HUES64 (cell line): ENCODE data around the gene LENG1. TPM values are rescaled to one million over a fixed set of nuclear protein-coding genes. Genes with fewer than 3 reads are reported as not detected.
"Not testable (repeated sequence)": the region's sequence is repeated elsewhere in the genome, so short reads cannot be mapped to it uniquely, and the experiment has no call there.

Experiments used
- H3K27ac ChIP-seq: 2 replicates; pipeline ENCODE4 v1.7.0; 2013; ENCODE audit warnings: low read depth, low read length, inconsistent platforms
- H3K27me3 ChIP-seq: 2 replicates; pipeline ENCODE4 v1.6.1; 2013; ENCODE audit warnings: mild to moderate bottlenecking, low read length; ENCODE audit not compliant: insufficient read depth
- H3K36me3 ChIP-seq: 2 replicates; pipeline ENCODE4 v1.6.1; 2013; ENCODE audit warnings: mild to moderate bottlenecking, low read length; ENCODE audit not compliant: insufficient read depth
- H3K4me1 ChIP-seq: 2 replicates; pipeline ENCODE4 v1.6.1; 2013; ENCODE audit warnings: mild to moderate bottlenecking, low read length, moderate library complexity; ENCODE audit not compliant: insufficient read depth
- H3K4me3 ChIP-seq: 2 replicates; pipeline ENCODE4 v1.5.1; 2013; ENCODE audit warnings: mild to moderate bottlenecking, low read length, moderate library complexity
- H3K9ac ChIP-seq: 2 replicates; pipeline ENCODE4 v1.6.1; 2013; ENCODE audit warnings: mild to moderate bottlenecking, low read depth, low read length
- H3K9me3 ChIP-seq: 2 replicates; pipeline ENCODE4 v1.6.1; 2013; ENCODE audit warnings: low read depth, low read length; ENCODE audit not compliant: insufficient read depth
- WGBS: fragments of 150-250, 120-280 bp; methylation state at CpG from one replicate; pipeline ENCODE4 v1.1.7; 2013; ENCODE audit warnings: missing lambda C conversion rate; 5-methylcytosine and 5-hydroxymethylcytosine counted together
- polyA plus RNA-seq, 2 experiments: library from polyadenylated mRNA; stranded (reverse); fragments of 50-300 nt; gene quantifications; one replicate each; pipeline ENCODE4 v1.2.3, GENCODE V29; 2013

The LENG1 gene
- polyA plus RNA-seq (2013, experiment 1 of 2) = 4.8 TPM
- 6.1 TPM for polyA plus RNA-seq (2013, experiment 2 of 2)

DNA sequence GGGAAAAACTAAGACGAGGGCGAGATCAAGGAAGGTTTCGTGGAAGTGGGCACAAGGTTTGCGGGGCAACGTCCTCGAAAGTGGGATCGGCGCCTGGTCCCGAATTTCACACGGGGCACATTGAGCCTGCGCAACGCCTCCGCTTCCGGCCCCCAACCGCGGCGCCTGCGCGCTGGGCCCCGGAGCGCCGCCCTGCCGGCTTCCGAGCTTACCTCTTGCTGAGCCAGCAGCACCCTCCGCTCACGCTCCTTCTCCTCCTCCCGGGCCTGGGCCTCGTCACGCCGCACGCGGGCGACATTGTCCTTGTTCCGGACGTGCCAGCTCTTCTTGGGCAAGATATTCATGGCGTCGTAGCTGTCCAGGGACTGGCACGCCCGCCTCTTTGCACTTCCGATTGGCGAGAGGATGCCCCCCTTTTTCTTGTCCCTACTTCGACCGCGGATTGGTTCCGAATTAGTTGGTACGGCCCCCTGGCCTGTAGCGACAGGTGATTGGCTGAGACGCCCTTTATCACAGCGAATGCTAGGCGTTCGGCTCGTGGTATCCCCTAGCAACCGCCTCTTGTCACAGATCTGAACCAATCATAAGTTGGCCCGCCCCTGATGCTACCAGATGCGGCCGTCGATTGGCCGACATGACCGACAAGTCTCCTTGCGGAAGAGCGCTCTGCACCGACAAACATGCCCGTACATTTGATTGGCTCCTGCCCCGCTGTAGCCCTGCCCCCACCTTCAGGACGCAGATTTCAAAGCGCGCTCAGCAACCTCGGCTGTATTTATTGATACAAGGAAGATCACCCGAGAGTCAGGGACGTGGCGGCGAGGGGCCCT lies at the start of gene LENG1:
Gene LENG1 (minus strand): TSS at position 370 of the 830 bp plus-strand sequence. CDS start 26 bp downstream, at position 344.
- Histone ChIP-seq H3K9ac (peak within 1 kb of the TSS; percentile 84), H3K4me1 (peaks cover 11% of the 10 kb centered on the region; the same call in 1 of the 2 replicates), H3K27ac (peak within 1 kb of the TSS; percentile 92), H3K27me3 (no peaks in the 10 kb centered on the region), H3K9me3 (no peaks in the 10 kb centered on the region), H3K36me3 (peaks cover 24% of the 10 kb centered on the region), H3K4me3 (peak within 1 kb of the TSS; percentile 78)
- WGBS = under 1% methylated on average over 72 of the region's 72 CpGs

- Histone ChIP-seq H3K9ac (peak overlapping the region; percentile 18; the same call in 1 of the 2 replicates), H3K9me3 (no peaks in the 10 kb centered on the region), H3K4me3 (no peak overlapping the region), H3K36me3 (peaks cover 46% of the 10 kb centered on the region), H3K27me3 (no peaks in the 10 kb centered on the region), H3K4me1 (no peaks in the 10 kb centered on the region; the same call in 1 of the 2 replicates), H3K27ac (peak overlapping the region; percentile 70)
- 77% methylated on average over 8 of the region's 8 CpGs for WGBS
These were observed 49.2 kb upstream of the LENG1 start for GRCh38 chr19:54208784-54209057.

DNA sequence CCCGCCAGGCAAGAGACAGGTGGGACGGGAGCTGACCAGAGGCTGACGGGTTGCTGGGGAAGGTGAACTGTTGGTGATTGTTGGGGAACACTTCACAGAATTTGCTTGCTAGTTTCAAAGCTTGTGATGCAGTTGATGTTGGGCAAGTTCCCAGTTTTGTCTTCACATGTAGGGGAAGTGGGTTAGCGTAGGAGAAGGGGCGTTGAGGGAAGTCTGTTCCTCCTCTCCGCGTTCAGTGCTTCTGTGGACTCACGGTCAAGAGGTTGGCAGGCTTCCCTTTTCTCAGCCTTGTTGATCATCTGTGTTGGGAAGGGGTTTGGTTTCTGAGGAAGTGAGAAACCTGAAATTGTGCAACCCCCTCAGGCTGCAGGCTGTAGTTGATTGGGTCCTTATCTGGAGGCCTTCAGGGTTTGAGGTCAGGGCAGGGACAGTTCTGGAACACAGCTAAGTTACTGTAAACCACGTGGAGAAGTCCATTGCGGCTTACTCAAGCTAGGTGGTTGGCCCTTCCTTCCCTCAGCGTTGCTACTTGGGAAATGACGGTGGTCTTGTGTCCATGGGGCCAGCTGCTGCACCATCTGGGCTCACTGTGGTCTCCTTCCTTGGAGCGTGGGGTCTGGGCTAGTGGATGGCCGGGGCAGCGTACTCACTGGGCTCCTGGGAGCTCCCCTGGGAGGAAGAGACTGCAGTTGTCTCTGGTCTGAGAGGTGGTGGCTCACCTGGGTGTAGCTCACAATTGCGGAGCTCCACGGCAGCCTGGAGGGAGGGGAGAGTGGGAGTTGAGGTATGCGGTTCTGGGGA lies 48.7 kb upstream of the LENG1 start:
- Histone ChIP-seq H3K4me3 (no peak overlapping the region), H3K9me3 (no peaks in the 10 kb centered on the region), H3K27ac (peak overlapping the region; percentile 70)

GRCh38 chr19:54207676-54207982 lies 48.1 kb upstream of the LENG1 start:
- no peak overlapping the region for H3K4me3 ChIP-seq
- no peaks in the 10 kb centered on the region for H3K9me3 ChIP-seq
- 0 out of 2 replicates have a peak overlapping the region, but pooled peaks have one; percentile 36 for H3K9ac ChIP-seq
- peaks cover 57% of the 10 kb centered on the region for H3K36me3 ChIP-seq
- peak overlapping the region; percentile 70; the same call in 1 of the 2 replicates for H3K27ac ChIP-seq
- WGBS = 94% methylated on average over 5 of the region's 5 CpGs
- H3K27me3 ChIP-seq = no peaks in the 10 kb centered on the region
- H3K4me1 ChIP-seq = peaks cover 8% of the 10 kb centered on the region

More for the DNA sequence above, 48.7 kb upstream of the LENG1 start:
- WGBS = 84% methylated on average over 18 of the region's 18 CpGs
- H3K36me3 ChIP-seq = peaks cover 52% of the 10 kb centered on the region
- H3K9ac ChIP-seq = peak overlapping the region; percentile 18; the same call in 1 of the 2 replicates
- H3K4me1 ChIP-seq = peaks cover 3% of the 10 kb centered on the region
- H3K27me3 ChIP-seq = no peaks in the 10 kb centered on the region

DNA sequence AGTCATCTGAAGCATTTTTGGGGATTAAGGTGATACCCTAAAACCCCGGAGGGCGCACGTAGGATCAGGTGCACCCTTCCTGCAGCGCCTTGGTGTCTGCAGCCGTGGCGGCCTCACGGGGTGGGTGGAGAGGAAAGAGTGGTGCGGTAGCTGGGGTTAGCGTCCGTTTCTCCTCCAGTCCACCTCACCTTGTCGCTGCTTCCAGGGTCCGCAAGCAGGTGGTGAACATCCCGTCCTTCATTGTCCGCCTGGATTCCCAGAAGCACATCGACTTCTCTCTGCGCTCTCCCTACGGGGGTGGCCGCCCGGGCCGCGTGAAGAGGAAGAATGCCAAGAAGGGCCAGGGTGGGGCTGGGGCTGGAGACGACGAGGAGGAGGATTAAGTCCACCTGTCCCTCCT lies 47.7 kb upstream of the LENG1 start:
- H3K4me3 ChIP-seq, H3K27me3 ChIP-seq, H3K9ac ChIP-seq, H3K9me3 ChIP-seq, H3K27ac ChIP-seq: not testable (repeated sequence)
- Histone ChIP-seq H3K4me1 (peaks cover 12% of the 10 kb centered on the region), H3K36me3 (peaks cover 62% of the 10 kb centered on the region)
- WGBS = 95% methylated on average over 23 of the region's 23 CpGs

GRCh38 chr19:54206831-54207177 lies 47.3 kb upstream of the LENG1 start:
- H3K27me3 ChIP-seq = no peaks in the 10 kb centered on the region
- H3K9me3 ChIP-seq = no peaks in the 10 kb centered on the region
- H3K4me1 ChIP-seq = peaks cover 16% of the 10 kb centered on the region
- 94% methylated on average over 13 of the region's 13 CpGs for WGBS
- peak overlapping the region; percentile 6; the same call in 1 of the 2 replicates for H3K27ac ChIP-seq
- peaks cover 66% of the 10 kb centered on the region for H3K36me3 ChIP-seq
- no peak overlapping the region for H3K4me3 ChIP-seq
- 0 out of 2 replicates have a peak overlapping the region, but pooled peaks have one; percentile 2 for H3K9ac ChIP-seq

- H3K9ac ChIP-seq = 0 out of 2 replicates have a peak overlapping the region, but pooled peaks have one; percentile 2
- 96% methylated on average over 27 of the region's 27 CpGs for WGBS
- no peaks in the 10 kb centered on the region for H3K27me3 ChIP-seq
- peaks cover 71% of the 10 kb centered on the region for H3K36me3 ChIP-seq
- H3K27ac ChIP-seq = peak overlapping the region; percentile 14; the same call in 1 of the 2 replicates
- H3K9me3 ChIP-seq = no peaks in the 10 kb centered on the region
- no peak overlapping the region for H3K4me3 ChIP-seq
- peaks cover 20% of the 10 kb centered on the region for H3K4me1 ChIP-seq
These were observed 46.7 kb upstream of the LENG1 start for GRCh38 chr19:54206030-54206830.

GRCh38 chr19:54204767-54205468 lies 45.4 kb upstream of the LENG1 start:
- 93% methylated on average over 4 of the region's 4 CpGs for WGBS
- Histone ChIP-seq H3K4me1 (peaks cover 20% of the 10 kb centered on the region), H3K27me3 (no peaks in the 10 kb centered on the region), H3K9ac (peak overlapping the region; percentile 97), H3K4me3 (peak overlapping the region; percentile 75; the same call in 1 of the 2 replicates), H3K27ac (peak overlapping the region; percentile 45), H3K36me3 (peaks cover 74% of the 10 kb centered on the region), H3K9me3 (no peaks in the 10 kb centered on the region)

GRCh38 chr19:54203151-54203611 lies 43.7 kb upstream of the LENG1 start:
- H3K36me3 ChIP-seq = peaks cover 72% of the 10 kb centered on the region
- peaks cover 20% of the 10 kb centered on the region for H3K4me1 ChIP-seq
- H3K27ac ChIP-seq = peak overlapping the region; percentile 65
- peak overlapping the region; percentile 75 for H3K4me3 ChIP-seq
- no peaks in the 10 kb centered on the region for H3K27me3 ChIP-seq
- 91% methylated on average over 9 of the region's 9 CpGs for WGBS
- H3K9me3 ChIP-seq = no peaks in the 10 kb centered on the region
- H3K9ac ChIP-seq = peak overlapping the region; percentile 97

DNA sequence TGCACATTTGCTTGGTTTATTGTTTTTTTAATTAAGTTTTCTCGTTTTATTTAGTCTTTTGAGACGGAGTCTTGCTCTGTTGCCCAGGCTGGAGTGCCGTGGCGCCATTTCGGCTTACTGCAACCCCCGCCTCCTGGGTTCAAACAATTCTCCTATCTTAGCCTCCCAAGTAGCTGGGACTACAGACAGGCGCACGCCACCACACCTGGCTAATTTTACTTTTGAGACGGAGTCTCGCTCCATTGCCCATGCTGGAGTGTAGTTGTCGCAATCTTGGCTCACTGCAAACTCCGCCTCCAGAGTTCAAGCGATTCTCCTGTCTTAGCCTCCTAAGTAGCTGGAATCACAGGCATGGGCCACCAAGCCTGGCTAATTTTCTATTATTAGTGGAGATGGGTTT lies 42.5 kb upstream of the LENG1 start:
- Histone ChIP-seq H3K9ac (peak overlapping the region; percentile 97), H3K4me1 (peaks cover 20% of the 10 kb centered on the region), H3K27me3 (no peaks in the 10 kb centered on the region), H3K4me3 (peak overlapping the region; percentile 75), H3K27ac (peak overlapping the region; percentile 65), H3K9me3 (no peaks in the 10 kb centered on the region), H3K36me3 (peaks cover 63% of the 10 kb centered on the region)
- WGBS = 85% methylated on average over 13 of the region's 13 CpGs
